ENCODE measurements around the gene MRPL3.
A peak's percentile ranks its signal among the peaks of the same experiment; 100 is the strongest.

The MRPL3 gene

DNA sequence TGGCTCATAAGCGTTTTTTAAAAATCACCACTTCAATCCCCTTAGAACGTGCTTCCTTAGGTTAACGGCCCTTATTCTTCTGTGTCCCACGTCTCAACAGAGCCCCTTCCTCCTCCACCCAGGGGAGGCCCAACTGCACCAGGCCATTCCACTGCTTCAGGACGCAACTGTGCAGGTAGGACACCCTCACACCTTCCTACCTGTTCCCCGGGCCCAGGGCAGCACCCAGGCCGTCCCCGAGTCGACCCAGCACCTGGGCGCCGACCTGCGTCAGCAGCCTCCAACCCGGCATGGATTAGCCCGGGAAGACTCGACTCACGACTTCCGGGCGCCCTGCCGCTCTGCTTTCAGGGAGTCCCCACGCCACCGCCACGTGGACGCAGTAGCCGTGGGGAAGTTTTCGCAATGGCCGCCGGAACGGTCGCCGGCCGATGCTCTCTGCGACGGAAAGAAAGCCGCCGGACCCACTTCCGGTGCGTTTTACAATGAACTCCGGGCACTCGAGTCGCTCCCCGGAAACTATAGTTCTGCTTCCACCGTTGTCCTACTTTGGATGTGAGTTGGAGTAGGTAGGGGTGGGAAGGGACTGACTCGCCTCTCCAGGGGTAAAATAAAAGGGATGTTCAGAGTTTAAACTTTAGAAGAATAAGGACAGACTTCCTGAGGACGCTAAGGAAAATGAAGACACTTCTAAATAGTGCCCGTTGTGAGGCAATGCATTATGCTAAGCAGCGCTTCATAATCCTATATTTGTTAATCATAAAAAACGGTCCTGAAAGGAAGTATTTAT lies at the start of gene MRPL3:
Gene MRPL3 (minus strand): TSS at position 442 of the 790 bp plus-strand sequence. CDS start 150 bp downstream, at position 292.
- peak; percentile 88 for DNase-seq

DNA sequence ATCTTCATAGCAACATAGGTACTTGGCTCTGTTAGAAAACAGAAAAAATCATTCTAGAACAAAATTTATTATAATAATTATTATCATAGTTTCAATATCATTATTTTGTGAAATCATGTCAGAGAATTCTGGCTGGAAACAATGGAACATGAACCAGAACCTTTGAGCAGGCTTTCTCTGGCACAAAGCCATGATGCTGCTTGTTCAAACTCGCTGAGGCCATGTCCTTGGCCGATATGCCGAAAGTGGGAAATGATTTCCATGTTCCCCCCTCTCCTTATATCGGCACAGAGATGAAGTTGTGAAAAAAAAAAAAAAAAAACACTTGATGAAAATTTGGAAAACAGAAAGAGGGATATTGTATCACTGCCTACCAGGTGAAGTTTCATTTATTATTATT lies 49.0 kb upstream of the MRPL3 start:
- DNase-seq, result no peak

DNA sequence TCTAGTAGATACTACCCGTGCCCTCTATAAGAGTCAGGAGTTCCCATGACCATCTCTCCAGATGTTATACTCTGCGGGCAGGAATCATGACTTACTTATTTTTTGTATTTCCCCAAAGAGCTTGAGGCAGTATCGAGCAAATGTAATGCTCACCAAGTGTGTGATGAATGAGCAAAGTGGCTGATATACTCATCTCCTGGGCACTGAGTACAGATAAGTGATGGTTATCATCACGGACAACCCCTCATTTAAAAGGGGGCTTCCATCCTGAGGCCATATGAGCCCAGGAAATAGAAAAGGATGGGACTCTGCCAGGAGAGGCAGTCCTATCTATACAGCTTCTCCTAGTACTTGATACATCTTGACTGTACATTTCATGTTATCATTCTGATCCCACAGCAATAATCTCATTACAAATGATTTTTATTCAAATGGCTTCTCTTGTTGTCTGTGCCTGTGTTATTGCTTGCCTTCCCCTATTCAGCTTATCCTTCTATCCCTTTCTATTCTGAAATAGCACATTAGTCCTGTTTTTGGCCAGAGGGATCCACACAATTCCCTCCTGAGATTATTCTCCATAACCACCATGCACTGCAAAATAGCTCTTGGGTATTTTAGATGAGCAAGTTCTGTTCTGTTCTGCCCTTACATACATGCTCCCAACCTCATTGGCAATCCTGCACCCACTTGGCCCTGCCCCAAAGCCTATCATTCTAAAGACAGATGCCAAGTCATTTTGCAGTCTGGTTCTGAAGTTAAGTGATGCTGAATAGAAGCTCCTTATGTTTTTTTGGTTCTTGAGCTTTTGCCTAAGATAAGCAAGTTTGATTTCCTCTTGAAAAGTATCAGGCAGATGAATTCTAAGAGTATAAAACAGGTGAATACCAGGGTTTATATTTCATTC lies 48.0 kb upstream of the MRPL3 start:
- no peak for DNase-seq

DNA sequence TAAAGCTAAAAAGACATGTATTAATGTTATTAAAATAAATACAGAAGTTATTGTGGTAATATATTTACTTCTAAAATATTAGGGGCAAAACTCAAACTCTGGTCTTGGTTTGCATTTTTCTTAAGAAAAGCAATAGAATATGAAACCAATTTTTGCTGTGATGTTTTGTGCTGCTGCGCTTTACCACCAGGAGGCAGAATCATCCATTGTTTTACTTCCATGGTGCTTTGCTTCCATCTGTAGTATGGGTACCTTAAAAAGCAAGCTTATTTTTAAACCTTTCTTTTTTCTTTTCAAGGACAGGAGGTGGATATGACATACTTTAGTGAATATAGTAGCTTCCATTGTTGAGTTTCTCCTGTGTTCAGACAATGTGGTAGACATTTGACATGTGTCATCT lies 46.6 kb upstream of the MRPL3 start:
- no peak for DNase-seq

DNA sequence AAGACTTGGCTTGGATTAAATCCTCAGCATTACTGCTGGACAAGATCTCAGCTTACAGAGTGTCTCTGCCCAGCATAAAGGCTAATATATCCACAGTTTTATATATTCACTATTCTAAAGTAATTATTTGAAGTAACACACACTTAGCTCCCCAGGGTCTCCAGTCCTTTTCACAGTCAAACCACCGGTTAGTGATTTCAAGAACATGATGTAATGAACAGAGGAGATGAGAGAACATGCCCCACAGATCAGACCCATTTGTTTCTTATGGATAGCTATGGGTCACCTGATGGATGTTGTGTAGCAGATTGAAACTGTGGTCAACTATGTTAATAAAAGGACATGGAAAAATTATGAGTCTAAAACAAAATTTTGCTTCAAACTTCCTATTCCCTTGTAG lies 44.8 kb upstream of the MRPL3 start:
- no peak for DNase-seq

DNA sequence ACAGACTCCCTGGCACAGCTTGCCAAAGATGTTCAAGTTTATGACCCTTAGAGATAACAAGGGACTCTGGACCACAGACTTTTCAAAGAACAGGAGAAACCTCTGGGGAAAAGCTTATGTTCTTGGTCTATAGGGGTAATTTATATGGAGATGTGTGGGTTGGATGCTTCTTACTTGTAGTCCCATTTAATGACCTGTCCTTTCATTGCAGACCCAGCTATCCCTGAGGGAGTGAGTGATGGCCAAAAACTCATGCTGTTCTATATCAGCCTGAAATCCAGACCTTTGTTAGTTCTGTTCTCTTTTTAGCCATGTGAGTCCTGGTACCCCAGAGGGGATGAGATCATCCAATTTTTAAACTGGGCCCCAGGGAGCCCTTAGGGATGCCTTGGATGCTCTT lies 43.7 kb upstream of the MRPL3 start:
- DNase-seq, result no peak

DNA sequence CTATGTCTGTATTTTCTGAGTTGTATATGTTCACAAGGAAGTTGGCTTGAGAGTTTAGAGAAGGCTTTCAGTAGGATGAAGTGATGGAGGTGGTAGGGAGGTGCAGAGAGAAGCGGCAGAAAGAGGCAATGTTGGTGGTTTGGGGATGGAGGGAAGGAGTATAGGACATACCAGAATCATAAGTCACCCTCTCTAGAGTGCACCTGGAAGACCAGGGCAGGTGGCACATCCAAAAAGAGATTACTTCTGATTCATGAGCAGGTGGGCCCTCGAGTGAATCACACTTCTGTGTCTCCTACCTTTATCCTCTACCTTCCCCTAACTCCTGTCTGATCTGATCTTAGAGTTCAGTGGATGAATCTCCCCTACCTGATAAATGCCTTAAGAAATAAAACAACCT lies 41.8 kb upstream of the MRPL3 start:
- DNase-seq, result no peak

DNA sequence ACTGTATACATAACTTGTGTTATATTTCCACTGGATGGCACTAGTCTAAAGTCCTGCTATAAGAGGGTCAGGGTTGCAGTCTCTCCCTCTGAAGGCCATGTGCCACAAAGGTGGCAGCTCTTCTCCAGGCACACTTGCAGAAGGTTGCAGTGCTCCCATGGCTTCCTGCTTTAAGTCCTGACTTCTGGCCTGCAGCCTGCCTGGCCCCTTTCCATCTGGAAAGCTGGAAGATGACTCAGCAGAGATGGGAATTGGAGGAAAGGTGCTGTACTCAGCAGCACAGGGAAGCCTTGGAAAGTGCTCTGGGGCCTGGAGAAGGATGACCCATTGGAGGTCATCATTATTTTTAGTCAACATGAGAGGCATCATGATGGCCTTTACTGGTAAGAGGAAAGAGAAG lies 40.9 kb upstream of the MRPL3 start:
- no peak for DNase-seq

DNA sequence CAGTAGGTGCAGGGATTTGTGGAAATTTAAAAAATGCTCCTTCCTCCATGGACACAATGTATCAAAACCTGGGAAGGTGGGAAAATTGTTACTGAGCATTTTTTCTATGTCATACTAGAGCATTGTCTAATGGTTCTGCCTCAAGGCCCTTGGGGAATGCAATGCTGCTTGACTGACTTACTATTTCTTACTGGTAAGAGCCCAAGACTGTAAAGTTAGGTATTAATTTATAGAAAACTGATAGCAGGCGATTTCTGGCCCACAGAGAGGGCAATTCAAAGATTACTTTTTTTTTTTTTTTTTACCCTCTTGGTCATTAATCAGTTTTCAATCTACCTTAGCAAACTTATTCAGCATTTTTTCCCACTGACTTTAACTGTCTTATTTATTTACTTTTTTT lies 38.5 kb upstream of the MRPL3 start:
- no peak for DNase-seq

DNA sequence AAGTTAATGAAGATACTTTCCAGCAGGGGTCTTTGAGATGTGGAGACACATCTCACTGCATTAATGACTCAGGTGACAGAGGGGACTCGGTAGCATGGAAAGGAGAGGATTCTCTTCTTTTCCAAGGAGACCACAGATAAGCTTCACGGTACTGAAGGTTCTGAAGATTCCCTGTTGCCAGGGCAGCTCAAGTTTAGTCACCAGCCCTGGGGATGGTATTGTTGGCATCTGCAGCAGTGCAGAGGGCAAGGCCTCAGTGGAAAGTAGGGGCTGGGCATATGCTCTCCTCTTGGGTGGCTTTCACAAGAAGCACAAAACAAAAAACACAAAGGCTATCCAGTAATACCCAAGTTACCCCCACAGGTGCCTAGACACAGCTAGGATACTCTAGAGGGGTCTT lies 38.0 kb upstream of the MRPL3 start:
- no peak for DNase-seq

DNA sequence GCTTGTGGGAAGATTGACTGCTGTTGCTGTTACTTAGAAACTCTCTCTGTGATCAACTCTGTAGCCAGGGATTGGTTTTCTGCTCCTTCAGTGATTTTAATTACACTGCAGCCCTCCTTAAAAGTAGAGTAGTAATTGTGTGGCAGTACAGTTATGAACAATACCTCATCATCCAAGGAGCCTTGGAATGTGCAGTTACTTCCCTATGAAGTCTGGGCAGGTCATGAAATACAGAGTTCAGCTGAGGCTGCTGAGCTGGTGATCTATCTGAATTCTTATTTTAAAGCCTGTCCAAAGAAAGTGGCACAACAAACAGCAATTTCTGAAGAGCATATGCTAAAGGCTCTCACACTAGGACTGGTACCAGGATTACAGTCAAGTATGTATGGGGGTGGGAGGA lies 37.4 kb upstream of the MRPL3 start:
- DNase-seq, result no peak

DNA sequence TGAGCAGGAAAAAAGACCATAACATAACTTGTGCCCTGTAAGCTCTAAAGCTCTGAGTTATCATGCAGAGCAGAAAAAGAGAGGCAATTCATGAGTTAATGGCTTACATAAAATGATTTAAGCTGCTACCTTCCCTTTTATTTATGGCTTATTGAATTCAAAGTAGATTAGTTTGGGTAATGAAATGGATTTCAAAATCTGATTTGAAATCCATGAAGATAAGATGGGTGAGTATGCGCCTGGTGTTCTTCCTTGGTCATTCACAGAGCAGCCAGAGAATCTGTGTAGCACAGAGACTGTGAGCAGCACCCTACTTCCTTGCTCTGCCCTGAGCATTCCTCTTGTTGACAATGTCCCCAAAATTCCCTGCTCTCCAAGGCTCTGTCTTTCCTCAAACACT lies 36.2 kb upstream of the MRPL3 start:
- no peak for DNase-seq

DNA sequence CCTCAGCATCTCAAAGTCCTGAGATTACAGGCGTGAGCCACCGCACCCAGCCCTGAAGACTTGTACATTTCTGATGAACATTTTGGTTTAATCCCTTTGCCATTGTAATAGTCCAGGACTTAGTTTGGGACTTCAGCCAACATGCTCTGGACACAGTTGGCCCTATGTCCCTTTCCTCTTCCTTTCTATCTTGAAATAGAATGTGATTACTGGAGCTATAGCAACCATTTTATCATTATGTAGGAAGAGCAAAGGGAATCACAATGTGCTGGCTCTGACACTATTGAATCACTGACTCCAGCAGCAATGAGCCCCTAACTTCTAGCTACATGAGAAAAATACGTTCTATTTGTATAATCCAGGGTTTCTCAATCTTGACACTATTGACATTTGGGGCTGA lies 34.8 kb upstream of the MRPL3 start:
- no peak for DNase-seq

DNA sequence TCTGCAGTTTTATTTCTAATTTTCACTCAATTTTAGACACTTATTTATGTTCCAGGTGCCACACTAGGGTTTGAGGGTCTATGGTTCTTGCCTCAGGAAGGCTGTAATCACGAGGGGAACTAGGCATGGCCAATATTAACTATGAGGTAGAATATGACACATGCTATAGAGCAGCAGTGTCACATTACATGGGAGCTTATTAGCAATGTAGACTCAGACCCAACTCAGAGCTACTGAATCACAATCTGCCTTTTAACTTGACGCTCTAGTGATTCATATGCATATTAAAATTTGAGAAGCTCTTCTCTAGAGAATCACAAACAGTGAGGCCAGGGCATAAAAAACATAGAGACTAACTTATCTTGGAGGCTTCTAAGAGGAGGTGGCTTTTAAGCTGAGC lies 32.8 kb upstream of the MRPL3 start:
- no peak for DNase-seq

DNA sequence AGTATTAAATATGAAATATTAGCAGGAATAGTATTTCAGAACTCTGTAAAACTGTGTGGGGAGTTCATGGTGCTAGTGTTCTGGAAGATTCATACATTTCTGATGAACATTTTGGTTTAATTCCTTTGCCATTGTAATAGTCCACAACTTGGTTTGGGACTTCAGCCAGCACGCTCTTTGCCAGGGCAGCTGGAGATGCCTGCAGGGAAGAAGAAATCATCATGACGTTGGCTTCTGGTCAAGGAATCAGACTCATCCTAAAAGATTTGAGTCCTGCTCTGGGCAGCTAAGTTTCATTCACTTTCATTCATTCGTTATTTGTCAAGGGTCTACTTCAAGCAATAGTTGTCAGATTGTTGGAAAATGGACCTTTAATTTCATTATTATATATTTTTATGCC lies 32.4 kb upstream of the MRPL3 start:
- no peak for DNase-seq

DNA sequence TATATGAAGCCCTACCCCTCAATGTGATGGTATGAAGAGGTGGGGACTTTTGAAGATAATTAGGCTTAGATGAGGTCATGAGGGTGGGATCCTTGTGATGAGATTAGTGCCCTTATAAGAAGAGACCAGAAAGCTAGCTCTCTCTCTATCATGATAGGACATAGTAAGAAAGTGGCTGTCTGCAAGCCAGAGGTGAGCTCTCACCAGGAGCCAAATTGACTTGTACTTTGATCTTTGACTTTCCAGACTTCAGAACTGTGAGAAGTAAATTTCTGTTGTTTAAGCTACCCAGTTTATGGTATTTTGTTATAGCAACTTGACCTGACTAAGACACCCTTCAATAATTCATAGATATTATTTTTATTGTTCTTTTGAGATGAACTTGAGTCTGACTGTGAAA lies 29.9 kb upstream of the MRPL3 start:
- DNase-seq, result no peak

DNA sequence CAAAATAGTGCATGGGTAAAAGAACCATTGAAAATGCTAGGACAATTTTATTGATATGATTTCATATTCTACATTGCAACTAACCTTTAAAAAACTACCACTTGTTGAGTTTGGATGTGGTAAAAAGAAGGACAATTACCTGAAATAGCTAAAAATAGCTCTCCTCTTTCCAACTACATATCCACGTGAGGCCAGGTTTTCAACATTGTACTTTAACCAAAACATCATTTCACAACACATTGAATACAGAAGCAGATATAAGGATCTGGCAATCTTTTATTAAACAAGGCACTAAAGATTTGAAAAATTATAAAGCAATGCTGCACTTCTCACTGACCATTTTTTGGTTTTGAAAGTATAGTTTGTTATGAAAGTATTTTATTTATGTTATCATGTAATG lies 28.1 kb upstream of the MRPL3 start:
- no peak for DNase-seq

DNA sequence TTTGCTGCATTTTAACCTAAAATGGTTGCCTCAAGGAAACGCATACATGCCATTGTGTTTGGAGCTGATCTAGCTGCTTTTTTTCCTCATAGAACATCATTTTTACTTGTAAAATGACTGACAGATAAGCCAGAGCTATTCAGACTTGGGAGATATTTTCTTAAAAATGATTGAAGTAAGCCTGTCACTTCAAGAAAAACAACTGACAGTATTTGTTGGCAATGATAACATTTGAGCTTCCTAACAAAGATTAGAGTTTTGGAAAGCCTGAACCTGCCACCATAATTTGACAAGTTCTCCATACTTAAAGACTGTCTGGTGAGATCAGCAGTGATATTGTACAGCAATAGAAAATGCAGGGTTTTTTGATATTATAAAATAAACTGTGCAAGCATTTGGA lies 27.6 kb upstream of the MRPL3 start:
- DNase-seq, result no peak

DNA sequence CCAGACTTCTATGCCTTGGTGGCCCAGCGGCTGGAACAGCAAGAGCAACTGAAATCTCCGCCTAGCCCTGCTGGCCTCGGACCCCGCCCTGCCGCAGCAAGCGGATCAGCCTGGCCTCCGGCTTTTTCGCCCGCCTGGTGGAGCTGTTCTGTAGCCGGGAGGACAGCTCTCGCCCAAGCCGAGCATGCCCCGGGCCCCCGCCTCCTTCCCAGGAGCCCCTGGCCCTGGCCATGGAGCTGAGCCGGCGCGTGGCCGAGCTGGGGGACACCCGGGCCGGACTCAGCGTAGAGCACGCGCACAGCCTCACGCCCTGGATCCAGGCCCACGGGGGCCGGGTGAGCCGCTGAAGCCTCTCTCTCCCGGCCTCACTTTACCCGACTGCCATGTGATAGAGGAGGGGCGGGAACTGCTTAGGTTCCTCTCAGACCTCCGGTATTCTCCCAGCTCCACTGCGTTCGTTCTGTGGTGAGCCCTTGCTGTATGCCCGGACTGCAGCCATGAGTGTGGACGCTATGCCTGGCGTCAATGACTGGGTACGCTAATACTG lies 24.1 kb upstream of the MRPL3 start:
- DNase-seq, result no peak

DNA sequence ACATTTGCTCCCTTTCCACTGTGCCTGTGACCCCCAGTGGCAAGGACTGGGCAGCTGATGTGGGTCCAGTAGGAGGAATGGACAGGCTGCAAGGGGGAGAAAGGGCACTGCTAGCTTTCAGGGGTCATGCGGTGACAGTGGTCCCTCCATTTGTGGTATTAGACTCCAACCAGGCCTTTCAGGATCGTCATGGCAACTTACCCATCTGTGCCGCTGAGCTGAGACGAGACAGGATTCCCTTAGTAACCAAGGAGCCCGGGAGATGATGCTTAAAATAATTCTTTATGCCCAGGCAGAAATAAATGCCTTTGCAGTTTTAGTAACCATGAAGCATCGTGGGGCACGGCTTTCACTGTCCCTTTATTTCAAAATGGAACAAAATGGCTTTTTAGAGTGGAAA lies 15.9 kb upstream of the MRPL3 start:
- DNase-seq, result no peak

DNA sequence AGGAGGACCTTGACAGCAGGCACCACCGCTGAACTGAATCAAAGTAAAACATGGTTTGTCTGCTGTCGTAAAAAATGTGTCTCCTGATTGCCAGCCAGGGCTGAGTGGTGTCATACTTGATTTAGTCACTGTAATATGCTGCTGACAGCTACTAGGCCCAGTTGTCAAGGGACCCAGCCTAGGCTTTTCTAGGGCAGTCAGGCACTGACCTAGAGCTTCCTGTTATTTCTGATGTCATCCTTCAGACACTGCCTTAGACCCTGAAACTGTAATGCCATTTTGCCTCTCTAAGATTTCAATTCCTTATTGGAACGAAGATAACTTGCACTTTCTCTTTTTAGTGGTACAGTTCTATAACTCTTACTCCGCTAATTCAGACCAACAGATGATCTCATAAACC lies 2.6 kb upstream of the MRPL3 start:
- DNase-seq, result no peak

DNA sequence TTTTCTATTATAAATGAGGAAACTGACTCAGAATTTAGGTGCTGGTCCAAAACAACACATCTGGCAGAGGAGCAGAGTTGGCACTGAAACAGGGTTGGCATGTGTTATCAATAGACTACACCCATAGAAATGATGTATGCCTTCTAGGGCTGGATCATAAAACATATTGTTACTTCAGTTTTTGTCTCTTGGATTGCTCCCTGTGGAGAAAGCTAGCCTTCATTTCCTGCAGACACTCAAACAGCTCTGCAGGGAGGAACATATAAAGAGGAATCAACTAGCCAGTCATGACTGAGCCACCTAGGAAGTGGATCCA lies 507 bp upstream of the MRPL3 start:
- no peak for DNase-seq

DNA sequence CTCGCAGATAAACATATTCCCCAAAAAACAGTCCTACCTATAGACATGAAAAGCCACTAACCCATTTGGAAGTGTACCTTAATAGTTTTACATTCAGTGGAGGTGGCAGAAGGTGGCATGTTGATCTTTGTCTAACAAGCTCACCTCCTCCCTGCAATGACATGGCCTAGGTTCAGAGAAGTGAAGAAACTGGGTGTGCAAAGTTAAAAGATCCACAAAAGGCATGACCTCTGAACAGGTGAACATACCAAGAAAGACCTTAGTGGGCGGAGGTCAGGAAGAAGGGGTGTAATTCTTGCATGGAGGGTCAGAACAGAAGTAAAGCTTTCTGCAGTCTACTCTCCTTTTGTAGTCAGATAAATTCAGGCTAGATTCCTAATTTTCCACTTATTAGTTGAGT lies 822 bp downstream of the MRPL3 start:
- no peak for DNase-seq

DNA sequence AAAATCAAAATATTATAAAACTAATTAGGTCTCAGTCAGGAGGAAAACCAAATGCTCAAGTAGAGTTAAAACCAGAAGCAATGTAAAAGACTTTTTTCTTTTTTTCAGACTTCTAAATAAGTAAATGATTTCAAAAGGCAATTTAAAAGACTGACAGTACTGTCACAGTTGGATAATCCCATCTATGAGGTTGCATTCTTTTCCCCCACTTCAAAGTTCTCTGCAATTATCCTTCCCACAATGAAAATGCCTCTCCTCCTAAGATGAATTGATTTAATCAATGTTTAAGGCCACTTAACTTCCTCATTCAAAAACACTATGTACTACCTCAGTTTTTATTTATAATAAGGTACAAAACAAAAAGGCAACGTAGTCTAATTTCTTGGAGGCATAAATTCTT lies 8.1 kb downstream of the MRPL3 start:
- DNase-seq, result no peak

Data from CD4-positive, alpha-beta T cell treated with Interleukin-17A for 1 hour (primary cell).